ENCODE data around the gene STK32C.

The STK32C gene

GRCh38 chr10:132311338-132311939 lies 3.7 kb upstream of the STK32C start:
- TF ChIP-seq RARB (CRISPR knock-in tag; IDR thresholded peaks at IDR 0.05) (no peak), ARNTL (CRISPR knock-in tag; IDR thresholded peaks at IDR 0.05; ENCODE audit: borderline replicate concordance, low read depth) (no peak)
- TF ChIP-seq, protein P1, sequence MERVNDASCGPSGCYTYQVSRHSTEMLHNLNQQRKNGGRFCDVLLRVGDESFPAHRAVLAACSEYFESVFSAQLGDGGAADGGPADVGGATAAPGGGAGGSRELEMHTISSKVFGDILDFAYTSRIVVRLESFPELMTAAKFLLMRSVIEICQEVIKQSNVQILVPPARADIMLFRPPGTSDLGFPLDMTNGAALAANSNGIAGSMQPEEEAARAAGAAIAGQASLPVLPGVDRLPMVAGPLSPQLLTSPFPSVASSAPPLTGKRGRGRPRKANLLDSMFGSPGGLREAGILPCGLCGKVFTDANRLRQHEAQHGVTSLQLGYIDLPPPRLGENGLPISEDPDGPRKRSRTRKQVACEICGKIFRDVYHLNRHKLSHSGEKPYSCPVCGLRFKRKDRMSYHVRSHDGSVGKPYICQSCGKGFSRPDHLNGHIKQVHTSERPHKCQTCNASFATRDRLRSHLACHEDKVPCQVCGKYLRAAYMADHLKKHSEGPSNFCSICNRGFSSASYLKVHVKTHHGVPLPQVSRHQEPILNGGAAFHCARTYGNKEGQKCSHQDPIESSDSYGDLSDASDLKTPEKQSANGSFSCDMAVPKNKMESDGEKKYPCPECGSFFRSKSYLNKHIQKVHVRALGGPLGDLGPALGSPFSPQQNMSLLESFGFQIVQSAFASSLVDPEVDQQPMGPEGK (CRISPR knock-in tag; IDR thresholded peaks at IDR 0.05; ENCODE audit: borderline replicate concordance): no peak
- no peak for ATAC-seq

GRCh38 chr10:132310701-132311337 lies 3.1 kb upstream of the STK32C start:
- TF ChIP-seq TOX (CRISPR knock-in tag; IDR thresholded peaks at IDR 0.05; ENCODE audit: borderline replicate concordance) (no peak), ISL1 (CRISPR knock-in tag; IDR thresholded peaks at IDR 0.05) (no peak), ZC3H10 (CRISPR knock-in tag; IDR thresholded peaks at IDR 0.05) (no peak), ESRRG (CRISPR knock-in tag; IDR thresholded peaks at IDR 0.05) (no peak), ZFP30 (CRISPR knock-in tag; IDR thresholded peaks at IDR 0.05) (no peak), RARB (CRISPR knock-in tag; IDR thresholded peaks at IDR 0.05) (no peak), SNAI2 (CRISPR knock-in tag; IDR thresholded peaks at IDR 0.05) (no peak), ZNF565 (CRISPR knock-in tag; conservative IDR thresholded peaks at IDR 0.05; ENCODE audit: low read depth) (no peak), TSHZ2 (CRISPR knock-in tag; IDR thresholded peaks at IDR 0.05) (no peak), GLIS3 (CRISPR knock-in tag; IDR thresholded peaks at IDR 0.05) (no peak), OSR1 (CRISPR knock-in tag; IDR thresholded peaks at IDR 0.05) (no peak), PPARA (CRISPR knock-in tag; IDR thresholded peaks at IDR 0.05; ENCODE audit: borderline replicate concordance) (no peak), CREB5 (CRISPR knock-in tag; IDR thresholded peaks at IDR 0.05; ENCODE audit: low read depth) (no peak), ZFP3 (CRISPR knock-in tag; IDR thresholded peaks at IDR 0.05) (no peak), ZNF70 (CRISPR knock-in tag; IDR thresholded peaks at IDR 0.05) (no peak), ARNTL (CRISPR knock-in tag; IDR thresholded peaks at IDR 0.05; ENCODE audit: borderline replicate concordance, low read depth) (no peak), CSDC2 (CRISPR knock-in tag; IDR thresholded peaks at IDR 0.05) (no peak), POU6F1 (CRISPR knock-in tag; IDR thresholded peaks at IDR 0.05; ENCODE audit: borderline replicate concordance, low read depth) (no peak)
- TF ChIP-seq, protein P1 (CRISPR knock-in tag; IDR thresholded peaks at IDR 0.05; ENCODE audit: borderline replicate concordance): no peak
- TF ChIP-seq, protein P2, sequence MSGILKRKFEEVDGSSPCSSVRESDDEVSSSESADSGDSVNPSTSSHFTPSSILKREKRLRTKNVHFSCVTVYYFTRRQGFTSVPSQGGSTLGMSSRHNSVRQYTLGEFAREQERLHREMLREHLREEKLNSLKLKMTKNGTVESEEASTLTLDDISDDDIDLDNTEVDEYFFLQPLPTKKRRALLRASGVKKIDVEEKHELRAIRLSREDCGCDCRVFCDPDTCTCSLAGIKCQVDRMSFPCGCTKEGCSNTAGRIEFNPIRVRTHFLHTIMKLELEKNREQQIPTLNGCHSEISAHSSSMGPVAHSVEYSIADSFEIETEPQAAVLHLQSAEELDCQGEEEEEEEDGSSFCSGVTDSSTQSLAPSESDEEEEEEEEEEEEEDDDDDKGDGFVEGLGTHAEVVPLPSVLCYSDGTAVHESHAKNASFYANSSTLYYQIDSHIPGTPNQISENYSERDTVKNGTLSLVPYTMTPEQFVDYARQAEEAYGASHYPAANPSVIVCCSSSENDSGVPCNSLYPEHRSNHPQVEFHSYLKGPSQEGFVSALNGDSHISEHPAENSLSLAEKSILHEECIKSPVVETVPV (CRISPR knock-in tag; IDR thresholded peaks at IDR 0.05): no peak
- no peak for ATAC-seq

All from SK-N-SH treated with all-trans-retinoic acid at 6 μM for 48 hours (cell line).